Cardiac muscle cell (in vitro differentiated cells and primary cell): ENCODE data around the gene PCBD2. TPM values are rescaled to one million over a fixed set of nuclear protein-coding genes. Genes with fewer than 3 reads are reported as not detected.

ENCODE experiments used
- DNase-seq, 2 donors: peaks; one replicate each; pipeline versions ENCODE4 v3.0.0 to v3.0.0-alpha.2; 2010 to 2017; ENCODE audit warnings: low read depth in 1 of 2, low spot score in 1 of 2
- H3K27ac ChIP-seq: fragments of 200-600 bp; sonication (generic); 2 replicates; pipeline ENCODE4 v1.5.1; 2016
- H3K27me3 ChIP-seq: fragments of 200-600 bp; sonication (generic); 2 replicates; pipeline ENCODE4 v1.6.0; 2016; ENCODE audit warnings: control low read depth
- H3K36me3 ChIP-seq: fragments of 200-600 bp; sonication (generic); 2 replicates; pipeline ENCODE4 v1.5.1; 2016; ENCODE audit warnings: control low read depth
- H3K4me1 ChIP-seq: fragments of 200-600 bp; sonication (generic); 2 replicates; pipeline ENCODE4 v1.8.1; 2017; ENCODE audit warnings: low read depth, mild to moderate bottlenecking, mixed run types
- H3K4me3 ChIP-seq: fragments of 200-600 bp; sonication (generic); 2 replicates; pipeline ENCODE4 v1.5.1; 2016; ENCODE audit warnings: mild to moderate bottlenecking
- H3K9me3 ChIP-seq: fragments of 200-600 bp; sonication (generic); 2 replicates; pipeline ENCODE4 v1.5.1; 2017; ENCODE audit warnings: low read depth, mild to moderate bottlenecking, control low read depth
- polyA plus RNA-seq: library from polyadenylated mRNA; unstranded; fragments of >200 nt; fragmentation: Nextera tagmentation; extraction: Ambion mirVana; gene quantifications from 2 replicates; pipeline ENCODE4 v1.2.1, GENCODE V29; 2016
- total RNA-seq: library from RNA; depleted of rRNA; stranded (reverse); fragments of >200 nt; gene quantifications from 2 replicates; pipeline ENCODE4 v1.2.3, GENCODE V29; 2016
- TF ChIP-seq, protein P1 (sequence below): IDR thresholded peaks from 2 replicates; pipeline ENCODE4 v1.5.1; 2012; ENCODE audit warnings: low read depth, mild to moderate bottlenecking, low read length

PCBD2 gene
- total and polyA plus RNA-seq, 2 experiments from 2014 or later, result 9.8 to 15.3 TPM

- H3K27me3 ChIP-seq, result no peaks in the 10 kb centered on the region
- no peak for DNase-seq
- H3K27ac ChIP-seq, result no peak overlapping the region
- no peaks in the 10 kb centered on the region for H3K4me1 ChIP-seq
- H3K36me3 ChIP-seq, result no peaks in the 10 kb centered on the region
- no peak overlapping the region for H3K4me3 ChIP-seq
- no peaks in the 10 kb centered on the region for H3K9me3 ChIP-seq
- TF ChIP-seq, protein P1, sequence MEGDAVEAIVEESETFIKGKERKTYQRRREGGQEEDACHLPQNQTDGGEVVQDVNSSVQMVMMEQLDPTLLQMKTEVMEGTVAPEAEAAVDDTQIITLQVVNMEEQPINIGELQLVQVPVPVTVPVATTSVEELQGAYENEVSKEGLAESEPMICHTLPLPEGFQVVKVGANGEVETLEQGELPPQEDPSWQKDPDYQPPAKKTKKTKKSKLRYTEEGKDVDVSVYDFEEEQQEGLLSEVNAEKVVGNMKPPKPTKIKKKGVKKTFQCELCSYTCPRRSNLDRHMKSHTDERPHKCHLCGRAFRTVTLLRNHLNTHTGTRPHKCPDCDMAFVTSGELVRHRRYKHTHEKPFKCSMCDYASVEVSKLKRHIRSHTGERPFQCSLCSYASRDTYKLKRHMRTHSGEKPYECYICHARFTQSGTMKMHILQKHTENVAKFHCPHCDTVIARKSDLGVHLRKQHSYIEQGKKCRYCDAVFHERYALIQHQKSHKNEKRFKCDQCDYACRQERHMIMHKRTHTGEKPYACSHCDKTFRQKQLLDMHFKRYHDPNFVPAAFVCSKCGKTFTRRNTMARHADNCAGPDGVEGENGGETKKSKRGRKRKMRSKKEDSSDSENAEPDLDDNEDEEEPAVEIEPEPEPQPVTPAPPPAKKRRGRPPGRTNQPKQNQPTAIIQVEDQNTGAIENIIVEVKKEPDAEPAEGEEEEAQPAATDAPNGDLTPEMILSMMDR, result no peak
Observed at GRCh38 chr5:134965271-134965825, 60.4 kb downstream of the PCBD2 start.

DNA sequence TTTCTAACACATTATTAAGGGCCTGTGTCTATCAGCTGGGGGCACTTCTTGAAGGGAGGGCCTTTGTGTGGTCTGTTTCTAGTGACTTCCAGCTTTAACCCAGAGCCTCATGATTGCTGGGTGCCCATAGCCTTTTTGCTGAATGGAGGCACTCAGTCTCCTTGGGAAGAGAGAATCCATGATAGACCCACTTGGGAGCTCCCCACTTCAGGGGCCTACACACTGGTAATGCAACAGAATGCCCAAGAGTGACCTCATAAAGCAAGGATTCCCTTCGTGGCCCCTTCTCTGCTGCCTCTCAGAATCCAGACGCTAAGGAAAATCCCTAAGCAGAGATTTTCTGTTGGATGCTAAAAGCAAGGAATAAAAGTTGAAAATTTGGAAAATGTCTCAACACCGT is 62.7 kb downstream of the PCBD2 start, which contains the start of gene CATSPER3:
CATSPER3 (plus strand) TSS at position 301 of the 400 bp plus-strand sequence; CDS start at position 386, 85 bp downstream.
- H3K4me3 ChIP-seq, result no peak within 1 kb of the TSS
- H3K36me3 ChIP-seq, result no peaks in the 10 kb centered on the region
- H3K27me3 ChIP-seq, result no peaks in the 10 kb centered on the region
- no peaks in the 10 kb centered on the region for H3K4me1 ChIP-seq
- TF ChIP-seq, protein P1, result no peak
- DNase-seq, result no peak
- H3K27ac ChIP-seq, result no peak within 1 kb of the TSS
- H3K9me3 ChIP-seq, result no peaks in the 10 kb centered on the region

DNA sequence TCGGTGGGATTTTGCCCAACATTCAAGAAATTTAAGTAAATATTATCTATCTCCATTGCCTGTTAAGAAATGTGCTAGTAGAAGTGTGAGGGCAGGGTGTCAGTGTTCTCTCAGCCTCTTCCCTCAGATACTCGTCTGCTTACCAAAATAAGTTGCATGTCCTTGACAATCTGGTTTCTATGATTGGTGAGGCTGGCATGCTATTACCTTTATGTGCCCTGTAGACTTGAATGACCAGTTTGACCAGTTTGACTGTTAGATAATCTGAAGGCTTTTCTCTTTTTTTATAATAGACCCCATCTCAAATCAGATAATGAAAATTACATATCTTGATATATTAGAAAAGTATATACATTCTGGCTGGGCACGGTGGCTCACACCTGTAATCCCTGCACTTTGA is 63.1 kb downstream of the PCBD2 start:
- Histone ChIP-seq H3K9me3 (no peaks in the 10 kb centered on the region), H3K4me3 (no peak overlapping the region), H3K27ac (no peak overlapping the region), H3K27me3 (no peaks in the 10 kb centered on the region), H3K36me3 (no peaks in the 10 kb centered on the region), H3K4me1 (no peaks in the 10 kb centered on the region)
- TF ChIP-seq, protein P1, result no peak
- no peak for DNase-seq

DNA sequence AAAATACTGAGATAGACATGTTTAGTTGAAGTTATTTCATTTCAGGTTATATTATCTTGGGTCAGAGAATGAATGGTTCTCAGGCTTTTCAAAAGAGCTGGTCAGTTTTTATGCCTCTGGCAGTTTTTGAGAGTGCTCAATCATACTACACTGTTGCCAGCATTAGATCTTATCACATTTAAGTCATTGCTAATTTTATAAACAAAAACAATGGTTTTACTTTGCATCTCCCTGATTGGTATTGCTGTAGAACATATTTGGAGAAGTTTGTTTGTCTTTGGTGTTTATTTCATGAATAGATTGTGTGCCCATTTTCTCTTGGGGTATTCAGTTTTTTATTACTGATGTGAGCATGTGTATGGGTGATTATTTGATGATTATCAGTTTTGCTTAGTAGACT is 64.2 kb downstream of the PCBD2 start:
- no peak for DNase-seq
- no peaks in the 10 kb centered on the region for H3K4me1 ChIP-seq
- no peaks in the 10 kb centered on the region for H3K36me3 ChIP-seq
- TF ChIP-seq, protein P1, result no peak
- no peak overlapping the region for H3K27ac ChIP-seq
- no peaks in the 10 kb centered on the region for H3K27me3 ChIP-seq
- H3K4me3 ChIP-seq, result no peak overlapping the region
- no peaks in the 10 kb centered on the region for H3K9me3 ChIP-seq

GRCh38 chr5:134975078-134975715 is 70.3 kb downstream of the PCBD2 start:
- Histone ChIP-seq H3K9me3 (no peaks in the 10 kb centered on the region), H3K27me3 (no peaks in the 10 kb centered on the region), H3K4me3 (no peak overlapping the region), H3K27ac (no peak overlapping the region), H3K4me1 (no peaks in the 10 kb centered on the region), H3K36me3 (no peaks in the 10 kb centered on the region)
- TF ChIP-seq, protein P1, result no peak
- peak in 1 of 2 donors; percentile 20 for DNase-seq
